B cell (primary cell): ENCODE measurements around the gene ENDOV. TPM values are rescaled to one million over a fixed set of nuclear protein-coding genes. Genes with fewer than 3 reads are reported as not detected.

Experiments used
- ATAC-seq: fragments of 200-7000 bp; cut with Tn5 transposase; one replicate; pipeline ENCODE4 v1.10.0; 2021; ENCODE audit warnings: low read depth, mild to moderate bottlenecking, moderate number of reproducible peaks, moderate library complexity
- CTCF ChIA-PET: fragments of 350-600 bp; sonication (Branson Sonifier 250); formaldehyde crosslinking; loops from one replicate; lab custom pipeline; 2021; ENCODE audit warnings: antibody characterized with exemption, inconsistent platforms; lab: Charles Lee
- POLR2A ChIA-PET: fragments of 350-600 bp; sonication (Branson Sonifier 250); formaldehyde crosslinking; loops from one replicate; lab custom pipeline; 2021; ENCODE audit warnings: antibody characterized with exemption; lab: Charles Lee
- DNase-seq: peaks from one replicate; pipeline ENCODE4 v3.0.0; 2013
- H2AFZ ChIP-seq: 2 replicates; pipeline ENCODE4 v1.6.1; 2012; ENCODE audit warnings: mild to moderate bottlenecking, low read depth, low read length; ENCODE audit not compliant: insufficient read depth, poor library complexity, severe bottlenecking
- H3K27ac ChIP-seq, 2 donors: 1 replicate in 1 of 2; 2 replicates in 1 of 2; pipeline ENCODE4 v1.5.1; 2012 to 2013; ENCODE audit warnings: low read length in 2 of 2, mild to moderate bottlenecking in 2 of 2, moderate library complexity in 1 of 2
- H3K27me3 ChIP-seq, 4 experiments: fragments of 200-600 bp in 1 of 4; sonication (generic) in 1 of 4; replicated peaks in 1 of 4; 1 replicate in 2 of 4; 2 replicates in 2 of 4; pipeline versions ENCODE4 v1.6.1 to v1.7.0; 2013 to 2016; ENCODE audit warnings: low read length in 3 of 4, mild to moderate bottlenecking in 2 of 4, mixed read lengths in 1 of 4, moderate library complexity in 1 of 4; ENCODE audit not compliant: insufficient read depth in 4 of 4, control insufficient read depth in 3 of 4; ENCODE audit errors: control extremely low read depth in 1 of 4
- H3K36me3 ChIP-seq, 2 experiments: replicated peaks in 1 of 2; 1 replicate in 1 of 2; 2 replicates in 1 of 2; pipeline versions ENCODE4 v1.6.1 to v1.7.1; 2013; ENCODE audit warnings: low read length in 1 of 2; ENCODE audit not compliant: insufficient read depth in 2 of 2, control insufficient read depth in 1 of 2; ENCODE audit errors: control extremely low read depth in 1 of 2, extremely low read depth in 1 of 2
- H3K4me1 ChIP-seq, 2 donors: fragments of 200-600 bp in 1 of 2; sonication (generic) in 1 of 2; 1 replicate in 1 of 2; 2 replicates in 1 of 2; pipeline versions ENCODE4 v1.5.1 to v1.6.1; 2013 to 2017; ENCODE audit warnings: low read length in 2 of 2; ENCODE audit not compliant: control insufficient read depth in 2 of 2, insufficient read depth in 2 of 2
- H3K4me2 ChIP-seq: replicated peaks from 2 replicates; pipeline ENCODE3; 2012; ENCODE audit warnings: mild to moderate bottlenecking, low read depth, low read length; ENCODE audit not compliant: poor library complexity, severe bottlenecking
- H3K4me3 ChIP-seq, 5 experiments: fragments of 200-600 bp in 1 of 5; sonication (generic) in 1 of 5; 1 replicate in 3 of 5; 2 replicates in 2 of 5; pipeline versions ENCODE4 v1.5.1 to v1.7.0; 2011 to 2016; ENCODE audit warnings: low read length in 4 of 5, mild to moderate bottlenecking in 4 of 5, low read depth in 2 of 5, control low read depth in 1 of 5, moderate library complexity in 1 of 5; ENCODE audit not compliant: insufficient read depth in 1 of 5; ENCODE audit errors: control extremely low read depth in 1 of 5, extremely low read depth in 1 of 5
- H3K79me2 ChIP-seq: fragments of 200-600 bp; sonication (generic); one replicate; pipeline ENCODE4 v1.6.0; 2016; ENCODE audit warnings: low read length; ENCODE audit not compliant: control insufficient read depth, insufficient read depth
- H3K9ac ChIP-seq: fragments of 200-600 bp; sonication (generic); 2 replicates; pipeline ENCODE4 v1.6.1; 2017; ENCODE audit warnings: mild to moderate bottlenecking, low read length, moderate library complexity
- H3K9me3 ChIP-seq, 3 donors: one replicate each; pipeline versions ENCODE4 v1.6.1 to v1.7.1; 2013; ENCODE audit warnings: low read length in 2 of 3; ENCODE audit not compliant: control insufficient read depth in 2 of 3, insufficient read depth in 1 of 3; ENCODE audit errors: control extremely low read depth in 1 of 3
- H4K20me1 ChIP-seq: 2 replicates; pipeline ENCODE4 v1.6.0; 2012; ENCODE audit warnings: mild to moderate bottlenecking, low read length; ENCODE audit not compliant: insufficient read depth, control insufficient read depth, poor library complexity, severe bottlenecking
- H3K27ac Mint-ChIP-seq: one replicate; pipeline ENCODE4 v1.8.0; 2021; ENCODE audit warnings: mixed read lengths
- H3K27me3 Mint-ChIP-seq: one replicate; pipeline ENCODE4 v1.8.0; 2021; ENCODE audit warnings: mixed read lengths
- H3K4me1 Mint-ChIP-seq: one replicate; pipeline ENCODE4 v1.8.0; 2021; ENCODE audit warnings: mixed read lengths
- H3K4me3 Mint-ChIP-seq: one replicate; pipeline ENCODE4 v1.8.0; 2021; ENCODE audit warnings: mixed read lengths
- H3K9me3 Mint-ChIP-seq: one replicate; pipeline ENCODE4 v1.8.0; 2022; ENCODE audit warnings: mixed read lengths; ENCODE audit not compliant: insufficient read depth
- EZH2 ChIP-seq: IDR thresholded peaks from 2 replicates; pipeline ENCODE4 v1.6.1; 2012; ENCODE audit warnings: borderline replicate concordance, low read depth, mild to moderate bottlenecking, moderate library complexity, low read length; ENCODE audit not compliant: insufficient read depth, poor library complexity, severe bottlenecking
- WGBS: methylation state at CpG from one replicate; pipeline ENCODE4 v1.1.5; 2013; ENCODE audit warnings: missing lambda C conversion rate; ENCODE audit not compliant: insufficient coverage; 5-methylcytosine and 5-hydroxymethylcytosine counted together
- intact Hi-C: fragments of 100-400 bp; cut with micrococcal nuclease; formaldehyde crosslinking; loops from one replicate; pipeline ENCODE4 v1.10.0; 2022
- polyA plus RNA-seq: library from polyadenylated mRNA; depleted of rRNA; stranded (reverse); fragments of >200 nt; gene quantifications from 2 replicates; pipeline ENCODE4 v1.2.3, GENCODE V29; 2012
- total RNA-seq, 2 donors: library from RNA; stranded (reverse); fragments of 120-200 nt in 1 of 2; gene quantifications; 1 replicate in 1 of 2; 2 replicates in 1 of 2; pipeline versions ENCODE4 v1.2.3 to v1.2.4, GENCODE V29; 2013 to 2022
- TF ChIP-seq, protein P1 (sequence below): fragments of 200-600 bp; IDR thresholded peaks from one replicate; pipeline ENCODE4 v1.8.0; 2022; ENCODE audit warnings: antibody characterized with exemption, mild to moderate bottlenecking

ENDOV gene
- total and polyA plus RNA-seq, 2 donors (not counting 1 experiment from before 2014, with no cell fraction given): 25.3 to 49.5 TPM

DNA sequence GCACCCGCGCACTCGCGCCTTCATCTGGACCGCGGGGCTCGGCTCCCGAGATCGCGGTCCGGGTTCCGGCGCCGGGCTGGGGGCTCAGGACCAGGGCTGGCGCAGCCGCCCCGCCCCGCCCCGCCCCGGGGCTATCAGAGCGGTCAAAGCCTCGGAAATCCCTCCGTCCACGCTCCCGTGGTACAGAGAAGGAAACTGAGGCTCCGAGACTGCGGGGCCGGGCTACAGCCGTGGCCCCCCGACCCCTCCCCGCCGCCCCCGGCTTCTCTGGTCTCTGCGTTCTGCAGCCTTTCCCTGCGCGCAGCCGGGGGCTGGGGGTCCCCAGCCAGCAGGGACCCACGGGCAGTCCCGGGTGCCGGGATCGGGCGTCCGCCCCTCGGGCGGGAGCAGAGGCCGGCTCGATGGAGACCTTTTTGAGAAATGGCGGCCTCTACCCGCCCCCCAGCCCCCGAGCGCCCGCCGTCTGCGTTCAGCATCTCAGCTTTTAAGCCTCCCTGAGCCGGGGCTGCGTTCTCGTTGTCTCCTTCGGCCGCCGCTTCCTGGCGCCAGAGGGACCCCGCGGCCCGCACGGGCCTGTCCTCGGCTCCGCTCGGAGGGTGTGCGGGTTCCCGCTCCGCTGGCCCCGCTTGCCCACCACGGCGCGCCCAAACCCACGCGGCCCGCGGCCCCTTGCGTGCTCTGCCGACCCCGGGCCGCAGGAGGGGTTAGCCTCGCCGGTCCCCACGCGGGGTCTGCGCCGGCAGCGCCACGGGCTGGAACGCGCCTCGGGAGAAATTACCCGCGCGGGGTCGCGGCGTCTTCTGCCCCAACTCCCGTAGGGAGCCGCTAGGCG, 62.9 kb downstream of the ENDOV start:
- Histone ChIP-seq H3K9ac (peak overlapping the region; percentile 58), H3K27ac (no peak overlapping the region), H4K20me1 (no peaks in the 10 kb centered on the region), H3K27me3 (peaks cover 0 to 75% (median 28%) of the 10 kb centered on the region in 4 experiments), H3K4me3 (peak overlapping the region in 3 of 5 experiments; percentile 41 to 55 (median 45)), H3K4me1 (peaks cover 43 to 50% of the 10 kb centered on the region in 2 donors), H2AFZ (no peak overlapping the region), H3K9me3 (peaks cover 0 to 17% (median 0%) of the 10 kb centered on the region in 3 donors), H3K36me3 (no peaks in the 10 kb centered on the region), H3K79me2 (no peaks in the 10 kb centered on the region), H3K4me2 (peak overlapping the region; percentile 93)
- H3K4me1 Mint-ChIP-seq: peaks cover 24% of the 10 kb centered on the region
- H3K27me3 Mint-ChIP-seq: peaks cover 58% of the 10 kb centered on the region
- H3K27ac Mint-ChIP-seq: no peak overlapping the region
- H3K4me3 Mint-ChIP-seq: no peak overlapping the region
- DNase-seq (peak; percentile 55), ATAC-seq (peak; percentile 26)
- POLR2A ChIA-PET: interaction anchor here (0.6 kb wide), 1 partner anchor 336 kb away, joined by 5 read pairs; no protein-coding TSS in a partner anchor
- CTCF ChIA-PET: interaction anchor here (0.6 to 1.2 kb wide), 2 partner anchors 95 to 893 kb away, joined by 3 read pairs; no protein-coding TSS in a partner anchor
- WGBS: 8% methylated on average over 103 of the region's 103 CpGs
- no peak for TF ChIP-seq EZH2
- TF ChIP-seq, protein P1, sequence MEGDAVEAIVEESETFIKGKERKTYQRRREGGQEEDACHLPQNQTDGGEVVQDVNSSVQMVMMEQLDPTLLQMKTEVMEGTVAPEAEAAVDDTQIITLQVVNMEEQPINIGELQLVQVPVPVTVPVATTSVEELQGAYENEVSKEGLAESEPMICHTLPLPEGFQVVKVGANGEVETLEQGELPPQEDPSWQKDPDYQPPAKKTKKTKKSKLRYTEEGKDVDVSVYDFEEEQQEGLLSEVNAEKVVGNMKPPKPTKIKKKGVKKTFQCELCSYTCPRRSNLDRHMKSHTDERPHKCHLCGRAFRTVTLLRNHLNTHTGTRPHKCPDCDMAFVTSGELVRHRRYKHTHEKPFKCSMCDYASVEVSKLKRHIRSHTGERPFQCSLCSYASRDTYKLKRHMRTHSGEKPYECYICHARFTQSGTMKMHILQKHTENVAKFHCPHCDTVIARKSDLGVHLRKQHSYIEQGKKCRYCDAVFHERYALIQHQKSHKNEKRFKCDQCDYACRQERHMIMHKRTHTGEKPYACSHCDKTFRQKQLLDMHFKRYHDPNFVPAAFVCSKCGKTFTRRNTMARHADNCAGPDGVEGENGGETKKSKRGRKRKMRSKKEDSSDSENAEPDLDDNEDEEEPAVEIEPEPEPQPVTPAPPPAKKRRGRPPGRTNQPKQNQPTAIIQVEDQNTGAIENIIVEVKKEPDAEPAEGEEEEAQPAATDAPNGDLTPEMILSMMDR: no peak
- H3K9me3 Mint-ChIP-seq: no peaks in the 10 kb centered on the region
- intact Hi-C loops: no loop called here
